Hepatocyte (in vitro differentiated cells): ENCODE results near the gene UBQLN1. TPM values are rescaled to one million over a fixed set of nuclear protein-coding genes. Genes with fewer than 3 reads are reported as not detected.

Source experiments
- DNase-seq: peaks from one replicate; pipeline ENCODE4 v3.0.0-alpha.2; 2016; ENCODE audit warnings: low spot score
- H2AFZ ChIP-seq: fragments of 200-600 bp; sonication (generic); 2 replicates; pipeline ENCODE4 v1.6.0; 2016; ENCODE audit warnings: antibody characterized with exemption, mild to moderate bottlenecking
- H3K27ac ChIP-seq: fragments of 200-600 bp; sonication (generic); 2 replicates; pipeline ENCODE4 v1.5.1; 2016; ENCODE audit warnings: mild to moderate bottlenecking
- H3K27me3 ChIP-seq: fragments of 200-600 bp; sonication (generic); 2 replicates; pipeline ENCODE4 v1.6.1; 2016
- H3K36me3 ChIP-seq: fragments of 200-600 bp; sonication (generic); replicated peaks from 2 replicates; pipeline ENCODE4 v1.5.1; 2016; ENCODE audit warnings: low read depth; ENCODE audit not compliant: insufficient read depth
- H3K4me1 ChIP-seq: fragments of 200-600 bp; sonication (generic); 2 replicates; pipeline ENCODE4 v1.5.1; 2016; ENCODE audit warnings: mild to moderate bottlenecking, moderate library complexity; ENCODE audit not compliant: insufficient read depth
- H3K4me2 ChIP-seq: fragments of 200-600 bp; sonication (generic); 2 replicates; pipeline ENCODE4 v1.6.0; 2016
- H3K4me3 ChIP-seq: fragments of 200-600 bp; sonication (generic); 2 replicates; pipeline ENCODE4 v1.5.1; 2016; ENCODE audit warnings: mild to moderate bottlenecking
- H3K79me2 ChIP-seq: fragments of 200-600 bp; sonication (generic); 2 replicates; pipeline ENCODE4 v1.6.0; 2017; ENCODE audit warnings: mild to moderate bottlenecking
- H3K9me2 ChIP-seq: fragments of 200-600 bp; sonication (generic); replicated peaks from 2 replicates; pipeline ENCODE4 v1.6.0; 2017; ENCODE audit warnings: mild to moderate bottlenecking; ENCODE audit not compliant: insufficient read depth
- H3K9me3 ChIP-seq: fragments of 200-600 bp; sonication (generic); 2 replicates; pipeline ENCODE4 v1.5.1; 2016; ENCODE audit warnings: low read depth, mild to moderate bottlenecking
- H4K20me1 ChIP-seq: fragments of 200-600 bp; sonication (generic); 2 replicates; pipeline ENCODE4 v1.6.0; 2016; ENCODE audit warnings: mild to moderate bottlenecking; ENCODE audit not compliant: insufficient read depth, poor library complexity, severe bottlenecking
- EZH2 ChIP-seq: fragments of 200-600 bp; sonication (generic); IDR thresholded peaks from 2 replicates; pipeline ENCODE4 v1.6.1; 2016; ENCODE audit warnings: antibody characterized with exemption, mild to moderate bottlenecking, borderline replicate concordance
- EZH2phosphoT487 ChIP-seq: fragments of 200-600 bp; sonication (generic); IDR thresholded peaks from one replicate; pipeline ENCODE4 v1.6.1; 2018; ENCODE audit warnings: antibody characterized with exemption, mild to moderate bottlenecking, low read depth, moderate library complexity; ENCODE audit not compliant: unreplicated experiment, severe bottlenecking
- WGBS: methylation state at CpG from one replicate; pipeline ENCODE4 v1.1.6; 2016; ENCODE audit warnings: low lambda C conversion rate; ENCODE audit errors: missing lambda C conversion rate; 5-methylcytosine and 5-hydroxymethylcytosine counted together
- polyA plus RNA-seq: library from polyadenylated mRNA; unstranded; fragments of >200 nt; fragmentation: Nextera tagmentation; extraction: Ambion mirVana; gene quantifications from 2 replicates; pipeline ENCODE4 v1.2.1, GENCODE V29; 2016
- total RNA-seq: library from RNA; depleted of rRNA; stranded (reverse); fragments of >200 nt; gene quantifications from 2 replicates; pipeline ENCODE4 v1.2.3, GENCODE V29; 2014
- TF ChIP-seq, protein P1 (sequence below): fragments of 200-600 bp; sonication (generic); IDR thresholded peaks from 2 replicates; pipeline ENCODE4 v1.5.1; 2016; ENCODE audit warnings: antibody characterized with exemption, mild to moderate bottlenecking; ENCODE audit not compliant: poor library complexity

The UBQLN1 gene
- total and polyA plus RNA-seq, 2 experiments from 2014 or later, result 42.6 to 97.1 TPM

DNA sequence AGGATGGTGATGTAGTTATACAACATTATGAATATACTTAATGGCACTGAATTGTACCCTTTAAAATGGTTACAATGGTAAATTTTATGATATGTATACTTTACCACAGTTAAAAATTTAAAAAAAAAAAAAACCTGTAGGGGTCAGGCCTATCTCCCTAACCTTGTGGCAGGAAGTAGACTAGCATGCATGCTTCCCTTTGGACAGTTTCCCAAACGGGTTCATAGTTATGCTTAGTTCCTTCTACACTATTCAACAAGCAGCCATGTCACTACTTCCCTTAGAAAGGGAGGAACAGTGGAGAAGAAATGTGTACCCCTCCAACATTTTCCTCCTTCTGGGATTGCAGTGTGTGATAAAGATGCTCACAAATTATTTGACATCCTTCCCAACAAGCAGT lies 52.3 kb downstream of the UBQLN1 start:
- 95% methylated on average over 1 of the region's 1 CpG for WGBS

DNA sequence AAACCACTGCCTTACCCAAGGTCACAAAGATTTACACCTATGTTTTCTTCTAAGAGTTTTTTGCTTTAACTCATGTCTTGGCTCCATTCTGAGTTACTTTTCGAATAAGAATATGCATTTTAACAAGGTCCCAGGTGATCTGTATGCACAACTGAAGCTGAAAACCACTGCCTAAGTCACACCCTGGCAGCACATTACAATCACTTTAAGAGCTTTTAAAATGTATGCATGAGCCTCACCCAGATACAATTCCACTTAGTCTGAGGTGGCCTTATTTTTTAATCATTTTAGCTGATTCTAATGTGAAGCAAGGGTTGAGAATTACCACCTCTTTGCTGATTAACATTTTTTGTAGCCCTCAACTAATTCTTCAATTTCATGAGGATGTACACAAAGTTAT lies 55.3 kb downstream of the UBQLN1 start:
- TF ChIP-seq, protein P1, sequence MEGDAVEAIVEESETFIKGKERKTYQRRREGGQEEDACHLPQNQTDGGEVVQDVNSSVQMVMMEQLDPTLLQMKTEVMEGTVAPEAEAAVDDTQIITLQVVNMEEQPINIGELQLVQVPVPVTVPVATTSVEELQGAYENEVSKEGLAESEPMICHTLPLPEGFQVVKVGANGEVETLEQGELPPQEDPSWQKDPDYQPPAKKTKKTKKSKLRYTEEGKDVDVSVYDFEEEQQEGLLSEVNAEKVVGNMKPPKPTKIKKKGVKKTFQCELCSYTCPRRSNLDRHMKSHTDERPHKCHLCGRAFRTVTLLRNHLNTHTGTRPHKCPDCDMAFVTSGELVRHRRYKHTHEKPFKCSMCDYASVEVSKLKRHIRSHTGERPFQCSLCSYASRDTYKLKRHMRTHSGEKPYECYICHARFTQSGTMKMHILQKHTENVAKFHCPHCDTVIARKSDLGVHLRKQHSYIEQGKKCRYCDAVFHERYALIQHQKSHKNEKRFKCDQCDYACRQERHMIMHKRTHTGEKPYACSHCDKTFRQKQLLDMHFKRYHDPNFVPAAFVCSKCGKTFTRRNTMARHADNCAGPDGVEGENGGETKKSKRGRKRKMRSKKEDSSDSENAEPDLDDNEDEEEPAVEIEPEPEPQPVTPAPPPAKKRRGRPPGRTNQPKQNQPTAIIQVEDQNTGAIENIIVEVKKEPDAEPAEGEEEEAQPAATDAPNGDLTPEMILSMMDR, result no peak
- TF ChIP-seq EZH2phosphoT487 (no peak), EZH2 (no peak)
- Histone ChIP-seq H3K4me1 (no peaks in the 10 kb centered on the region), H3K27ac (no peak overlapping the region), H2AFZ (no peak overlapping the region), H3K79me2 (no peaks in the 10 kb centered on the region), H4K20me1 (no peaks in the 10 kb centered on the region), H3K4me3 (no peak overlapping the region), H3K36me3 (no peaks in the 10 kb centered on the region), H3K9me3 (no peaks in the 10 kb centered on the region), H3K4me2 (no peak overlapping the region), H3K9me2 (no peaks in the 10 kb centered on the region), H3K27me3 (no peaks in the 10 kb centered on the region)
- WGBS, result 100% methylated on average over 1 of the region's 1 CpG
- DNase-seq, result no peak

More for the DNA sequence above, 52.3 kb downstream of the UBQLN1 start:
- Histone ChIP-seq H2AFZ (no peak overlapping the region), H3K27me3 (no peaks in the 10 kb centered on the region), H3K4me2 (no peak overlapping the region), H3K9me3 (no peaks in the 10 kb centered on the region), H3K79me2 (peaks cover 7% of the 10 kb centered on the region), H4K20me1 (peaks cover 3% of the 10 kb centered on the region), H3K27ac (no peak overlapping the region), H3K9me2 (no peaks in the 10 kb centered on the region), H3K4me3 (no peak overlapping the region), H3K4me1 (no peaks in the 10 kb centered on the region), H3K36me3 (no peaks in the 10 kb centered on the region)
- DNase-seq, result no peak
- TF ChIP-seq EZH2phosphoT487 (no peak), EZH2 (no peak)
- TF ChIP-seq, protein P1, result no peak

DNA sequence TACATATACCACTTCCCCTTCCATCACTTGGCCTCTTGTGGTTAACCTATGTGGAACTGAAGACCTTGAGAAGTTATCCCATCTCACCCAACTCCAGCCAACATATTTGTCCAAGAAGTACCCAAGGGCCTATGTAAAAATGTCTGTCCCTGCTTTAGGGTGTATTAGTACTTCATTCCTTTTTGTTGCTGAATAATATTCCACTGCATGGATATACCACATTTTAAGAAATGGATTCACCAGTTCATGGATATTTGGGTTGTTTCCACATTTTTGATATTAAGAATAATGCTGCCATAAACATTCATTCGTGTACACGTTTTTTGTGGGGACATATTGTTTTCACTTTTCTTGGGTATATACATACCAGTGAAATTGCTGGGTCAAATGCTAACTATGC lies 56.2 kb downstream of the UBQLN1 start:
- Histone ChIP-seq H3K79me2 (no peaks in the 10 kb centered on the region), H3K4me3 (no peak overlapping the region), H3K36me3 (no peaks in the 10 kb centered on the region), H3K27me3 (no peaks in the 10 kb centered on the region), H3K9me3 (no peaks in the 10 kb centered on the region), H2AFZ (no peak overlapping the region), H3K4me2 (no peak overlapping the region), H3K27ac (no peak overlapping the region), H3K4me1 (no peaks in the 10 kb centered on the region), H4K20me1 (no peaks in the 10 kb centered on the region), H3K9me2 (no peaks in the 10 kb centered on the region)
- DNase-seq, result no peak
- TF ChIP-seq, protein P1, result no peak
- no peak for TF ChIP-seq EZH2
- TF ChIP-seq EZH2phosphoT487, result no peak
- 98% methylated on average over 2 of the region's 2 CpGs for WGBS

DNA sequence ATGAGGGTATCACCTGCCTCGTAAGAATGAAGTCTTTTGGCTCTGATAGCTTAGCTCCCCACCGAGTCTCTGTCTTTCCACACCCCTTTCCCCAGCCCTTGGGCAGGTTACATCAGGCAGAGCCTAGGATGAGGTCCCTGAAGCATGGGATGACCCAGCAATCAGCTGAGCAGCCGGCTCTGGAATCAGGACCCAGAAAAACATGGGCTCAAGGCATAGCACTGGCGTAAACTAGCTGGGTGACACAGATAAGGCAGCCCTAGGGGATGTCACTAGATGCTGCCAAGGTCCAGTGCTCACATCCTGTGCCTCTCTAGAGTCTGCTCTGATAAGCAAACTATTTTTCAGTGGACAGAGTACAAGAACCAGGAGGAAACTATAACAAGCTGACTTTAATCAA lies 58.2 kb downstream of the UBQLN1 start:
- H3K79me2 ChIP-seq, result no peaks in the 10 kb centered on the region
- 82% methylated on average over 4 of the region's 4 CpGs for WGBS
- H3K9me2 ChIP-seq, result no peaks in the 10 kb centered on the region
- H3K9me3 ChIP-seq, result no peaks in the 10 kb centered on the region
- no peaks in the 10 kb centered on the region for H4K20me1 ChIP-seq
- H3K4me2 ChIP-seq, result no peak overlapping the region
- no peak for DNase-seq
- no peak overlapping the region for H3K27ac ChIP-seq
- H3K4me3 ChIP-seq, result no peak overlapping the region
- H3K36me3 ChIP-seq, result no peaks in the 10 kb centered on the region
- H3K4me1 ChIP-seq, result no peaks in the 10 kb centered on the region
- H2AFZ ChIP-seq, result no peak overlapping the region
- TF ChIP-seq, protein P1, result no peak
- no peak for TF ChIP-seq EZH2
- TF ChIP-seq EZH2phosphoT487, result no peak
- no peaks in the 10 kb centered on the region for H3K27me3 ChIP-seq
